Stimulated activated CD8-positive, alpha-beta memory T cell treated with anti-CD3 and anti-CD28 coated beads, Interleukin-2, amount 100 ng/mL, for 1 hour (primary cell): Measurements from ENCODE around the gene ENPP7.

Source experiments
- DNase-seq, 2 donors: peaks; one replicate each; pipeline ENCODE4 v3.0.0-alpha.2; 2020; ENCODE audit warnings: low read depth in 2 of 2

The ENPP7 gene

GRCh38 chr17:79732254-79732653 is 1.5 kb downstream of the ENPP7 start:
- no peak for DNase-seq

DNA sequence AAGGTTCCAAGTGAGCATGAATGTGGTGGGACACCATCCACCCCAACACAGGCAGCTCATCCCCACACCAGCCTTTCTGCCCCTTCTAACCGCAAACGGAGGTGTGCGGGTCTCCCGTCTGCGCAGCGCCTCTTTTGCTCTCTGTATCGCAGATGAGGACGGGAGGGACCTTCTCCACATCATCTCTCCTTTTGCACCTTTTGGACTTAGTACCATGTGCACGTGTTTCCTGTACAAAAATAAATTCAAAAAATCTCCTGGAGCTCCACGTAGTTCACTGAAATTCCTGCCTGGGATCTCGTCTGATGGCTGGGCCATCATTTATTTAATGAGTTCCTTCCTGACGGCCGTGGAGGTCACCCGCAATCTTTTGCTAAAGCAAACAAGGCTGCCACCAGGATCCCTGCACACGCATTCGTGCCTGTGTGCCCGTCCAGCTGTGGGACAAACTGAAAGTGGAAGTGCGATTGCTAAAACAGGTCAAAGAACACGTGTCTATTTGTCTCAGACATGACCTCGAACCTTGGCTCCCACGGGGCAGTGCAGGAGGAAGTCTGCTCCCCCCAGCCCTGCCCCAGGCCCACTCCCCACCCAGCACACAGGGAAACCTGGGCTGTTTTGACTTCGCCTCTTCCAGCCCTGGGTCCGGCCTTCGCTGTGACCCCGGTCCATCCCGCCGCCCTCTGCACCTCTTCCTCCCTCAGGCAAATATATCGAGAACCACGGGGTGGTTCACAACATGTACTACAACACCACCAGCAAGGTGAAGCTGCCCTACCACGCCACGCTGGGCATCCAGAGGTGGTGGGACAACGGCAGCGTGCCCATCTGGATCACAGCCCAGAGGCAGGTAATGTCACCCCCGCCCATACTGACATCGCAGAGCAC is 2.3 kb downstream of the ENPP7 start:
- DNase-seq, result no peak

DNA sequence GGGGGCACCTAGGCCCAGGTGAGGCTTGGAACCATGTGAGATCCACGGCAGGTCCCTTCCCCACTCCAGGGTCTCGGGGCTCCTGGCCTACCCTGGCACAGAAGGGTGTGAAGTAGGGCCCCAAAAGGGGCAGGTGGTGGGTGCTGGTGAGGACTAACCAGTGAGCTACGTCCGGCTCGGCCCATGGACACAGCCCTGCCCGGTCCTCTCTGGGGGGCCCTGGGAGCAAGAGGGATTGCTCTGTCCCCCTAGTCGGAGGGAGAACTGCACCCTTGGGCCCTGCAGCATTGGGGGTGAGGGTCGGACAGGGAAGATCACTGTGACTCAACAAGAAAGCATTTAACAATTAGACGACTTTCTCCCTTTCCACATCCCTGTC is 2.9 kb downstream of the ENPP7 start:
- no peak for DNase-seq

- no peak for DNase-seq
These were observed 4.4 kb downstream of the ENPP7 start for GRCh38 chr17:79735096-79735495.

DNA sequence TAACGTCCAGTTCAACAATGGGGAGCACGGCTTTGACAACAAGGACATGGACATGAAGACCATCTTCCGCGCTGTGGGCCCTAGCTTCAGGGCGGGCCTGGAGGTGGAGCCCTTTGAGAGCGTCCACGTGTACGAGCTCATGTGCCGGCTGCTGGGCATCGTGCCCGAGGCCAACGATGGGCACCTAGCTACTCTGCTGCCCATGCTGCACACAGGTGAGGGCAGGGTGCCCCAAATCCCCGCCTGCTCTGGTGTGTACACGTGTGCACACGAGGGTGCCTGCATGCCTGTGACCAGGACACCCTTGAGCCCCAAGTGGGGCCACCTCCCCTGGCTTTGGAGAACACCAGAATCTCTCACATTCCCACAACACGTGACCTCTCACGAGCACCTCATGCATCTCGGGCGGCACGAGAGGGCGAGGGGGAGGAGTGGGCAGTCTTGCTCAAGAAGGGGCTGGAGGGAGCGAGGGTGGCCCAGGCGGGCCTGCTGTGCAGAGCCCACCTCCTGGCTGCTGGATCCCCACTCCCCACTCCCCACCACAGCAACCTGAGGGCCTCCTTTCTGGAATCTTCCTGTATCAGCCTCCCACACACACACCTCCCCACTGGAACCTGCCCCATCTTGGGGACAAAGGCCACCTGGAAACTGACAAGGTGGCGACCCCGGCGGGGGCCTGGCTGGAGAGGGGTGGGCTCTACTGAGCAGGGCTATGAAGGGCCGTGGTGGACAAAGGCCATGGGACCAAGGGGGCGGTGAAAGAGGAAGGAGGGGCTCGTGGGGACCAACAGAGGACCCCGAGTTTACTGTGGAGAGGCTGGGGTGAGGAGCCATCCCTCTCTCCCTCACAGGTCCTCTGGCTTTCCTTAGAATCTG is 6.5 kb downstream of the ENPP7 start:
- no peak for DNase-seq

DNA sequence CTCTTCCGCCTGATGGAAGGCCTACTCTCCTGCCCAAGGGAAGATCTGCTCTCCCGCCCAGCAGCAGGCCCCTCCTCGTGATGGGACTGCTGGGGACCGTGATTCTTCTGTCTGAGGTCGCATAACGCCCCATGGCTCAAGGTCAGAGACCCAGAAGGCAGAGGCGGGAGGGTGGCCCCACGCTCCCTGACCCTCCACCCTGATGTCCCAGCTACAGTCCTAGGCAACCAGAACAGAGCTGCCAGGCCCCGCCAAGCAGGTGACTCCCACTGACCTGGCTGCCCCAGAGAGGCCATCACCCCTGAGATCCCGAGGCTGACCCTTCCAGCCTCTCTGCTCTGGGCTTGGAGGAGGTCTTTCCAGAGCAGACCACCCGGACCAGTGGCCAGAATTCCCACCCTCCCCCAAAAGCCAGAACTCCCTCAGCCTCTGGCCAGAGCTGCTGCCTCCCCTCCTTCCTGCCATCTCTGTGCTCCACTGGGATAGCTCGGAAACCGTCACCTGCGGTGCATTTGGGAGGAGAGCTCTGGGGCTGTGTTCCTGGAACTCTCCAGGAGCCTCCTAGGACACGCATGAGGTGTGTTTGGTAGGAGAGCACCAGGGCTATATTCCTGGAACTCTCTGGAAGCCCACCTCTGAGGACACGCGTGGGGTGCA is 7.3 kb downstream of the ENPP7 start:
- DNase-seq, result no peak

GRCh38 chr17:79738643-79739042 is 7.9 kb downstream of the ENPP7 start:
- DNase-seq, result no peak

DNA sequence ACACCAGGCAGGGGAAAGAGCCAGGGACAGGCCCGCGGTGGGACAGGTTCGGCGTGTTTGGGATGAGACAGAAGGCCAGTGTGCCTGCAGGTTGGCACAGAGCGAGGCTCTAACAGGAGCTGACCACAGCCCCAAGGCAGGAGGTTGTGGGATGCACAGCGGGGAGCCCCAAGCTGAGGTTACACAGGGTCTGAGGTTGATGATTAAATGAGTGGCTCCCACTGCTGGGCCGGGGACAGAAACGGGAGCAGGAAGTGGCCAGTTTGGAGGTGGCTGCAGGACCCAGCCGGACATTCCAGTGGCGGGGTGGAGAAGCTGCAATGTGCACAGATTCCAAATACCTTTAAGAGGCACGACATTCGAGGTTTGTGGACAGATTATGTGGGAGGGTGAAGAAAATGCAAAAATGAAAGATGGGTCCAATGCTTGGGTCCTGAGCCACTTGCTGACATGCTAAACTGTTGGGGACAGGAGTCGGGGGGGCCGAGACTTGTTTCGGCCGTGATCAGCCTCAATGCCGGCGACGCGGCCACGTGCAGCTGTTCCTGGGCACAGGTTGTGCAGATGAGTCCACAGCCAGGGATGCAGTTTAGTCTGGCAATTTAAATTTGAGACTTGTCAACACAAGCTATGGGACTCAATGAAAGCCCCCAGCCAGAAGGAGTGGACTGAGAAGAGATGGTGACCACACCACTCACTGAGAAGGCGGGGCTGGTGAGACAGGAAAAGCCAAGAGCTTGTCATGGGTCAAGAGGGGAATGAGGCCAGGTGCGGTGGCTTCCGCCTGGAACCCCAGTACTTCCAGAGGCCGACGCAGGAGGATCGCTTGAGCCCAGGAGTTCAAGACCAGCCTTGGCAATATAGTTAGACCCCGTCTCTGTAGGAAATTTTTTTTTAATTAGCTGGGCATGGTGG is 8.7 kb downstream of the ENPP7 start:
- no peak for DNase-seq

DNA sequence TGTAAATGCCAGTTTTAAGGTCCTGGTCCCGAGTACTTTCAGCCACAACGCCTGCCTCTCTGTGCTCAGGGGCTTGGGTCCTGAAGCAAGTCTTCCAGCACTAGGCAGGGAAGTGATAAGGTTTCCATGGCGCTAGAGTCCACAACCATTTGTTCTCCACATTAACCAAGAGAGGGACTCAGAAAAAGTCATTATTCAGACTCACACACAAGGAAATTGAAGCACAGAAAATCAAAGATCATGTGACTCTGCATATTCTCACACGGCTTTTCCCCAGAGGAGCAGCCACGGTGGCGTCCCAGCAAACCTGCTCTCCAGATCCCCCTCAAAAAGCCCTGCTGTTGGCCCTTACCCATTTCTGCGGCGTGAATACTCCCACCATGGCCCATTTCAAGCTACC is 9.7 kb downstream of the ENPP7 start:
- DNase-seq, result no peak

DNA sequence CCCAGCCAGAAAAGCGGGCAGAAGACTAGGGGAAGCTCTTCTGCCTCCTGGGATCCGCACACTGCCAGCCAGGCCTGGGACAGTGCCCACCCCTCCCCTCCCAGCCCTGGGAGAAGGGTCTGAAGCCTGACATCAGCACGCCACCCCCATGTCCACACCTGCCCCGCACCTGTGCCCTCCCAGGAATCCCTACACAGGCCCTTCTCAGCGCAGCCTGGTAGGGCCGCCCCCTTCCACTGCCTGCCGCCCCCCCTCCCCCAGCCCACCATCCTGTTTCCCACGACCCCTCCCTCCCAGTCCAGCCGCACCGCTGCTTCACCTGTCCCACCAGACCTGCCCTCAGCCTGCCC is 10.6 kb downstream of the ENPP7 start:
- no peak for DNase-seq

- DNase-seq, result peak; percentile 44 to 47
These were observed 11.2 kb downstream of the ENPP7 start for GRCh38 chr17:79741751-79742588.

GRCh38 chr17:79742589-79742918 is 11.8 kb downstream of the ENPP7 start:
- no peak for DNase-seq

DNA sequence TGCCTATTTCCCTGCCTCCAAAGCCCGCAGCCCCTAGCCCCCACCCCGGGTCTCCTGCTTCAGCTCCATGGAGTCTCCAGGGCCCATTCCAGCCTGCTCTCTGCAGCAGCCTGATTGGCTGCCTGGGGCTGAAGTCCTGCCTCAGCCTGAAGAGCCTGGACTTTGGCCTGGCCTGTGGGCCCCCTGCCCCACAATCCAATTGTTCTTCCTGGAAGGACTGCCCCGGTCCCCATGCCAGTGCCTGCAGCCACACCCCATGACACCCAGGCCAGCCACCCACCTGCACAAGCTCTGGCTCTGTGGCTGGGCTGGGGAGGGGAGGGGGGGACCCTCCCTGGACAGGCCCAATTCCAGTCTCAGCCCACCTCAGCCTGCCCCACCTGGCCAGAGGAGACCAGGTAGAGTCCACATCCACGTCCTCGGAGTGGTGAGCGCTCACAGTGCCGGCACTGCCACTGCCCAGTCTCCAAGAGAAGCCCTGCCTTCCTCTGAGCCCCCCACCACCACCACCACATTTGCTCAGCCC is 12.3 kb downstream of the ENPP7 start:
- DNase-seq, result no peak

- DNase-seq, result no peak
These were observed 12.9 kb downstream of the ENPP7 start for GRCh38 chr17:79743614-79744013.

GRCh38 chr17:79745641-79746105 is 14.9 kb downstream of the ENPP7 start:
- DNase-seq, result no peak

- DNase-seq, result no peak
These were observed 16.3 kb downstream of the ENPP7 start for GRCh38 chr17:79746889-79747507.

GRCh38 chr17:79747508-79748294 is 17.0 kb downstream of the ENPP7 start:
- DNase-seq, result no peak

DNA sequence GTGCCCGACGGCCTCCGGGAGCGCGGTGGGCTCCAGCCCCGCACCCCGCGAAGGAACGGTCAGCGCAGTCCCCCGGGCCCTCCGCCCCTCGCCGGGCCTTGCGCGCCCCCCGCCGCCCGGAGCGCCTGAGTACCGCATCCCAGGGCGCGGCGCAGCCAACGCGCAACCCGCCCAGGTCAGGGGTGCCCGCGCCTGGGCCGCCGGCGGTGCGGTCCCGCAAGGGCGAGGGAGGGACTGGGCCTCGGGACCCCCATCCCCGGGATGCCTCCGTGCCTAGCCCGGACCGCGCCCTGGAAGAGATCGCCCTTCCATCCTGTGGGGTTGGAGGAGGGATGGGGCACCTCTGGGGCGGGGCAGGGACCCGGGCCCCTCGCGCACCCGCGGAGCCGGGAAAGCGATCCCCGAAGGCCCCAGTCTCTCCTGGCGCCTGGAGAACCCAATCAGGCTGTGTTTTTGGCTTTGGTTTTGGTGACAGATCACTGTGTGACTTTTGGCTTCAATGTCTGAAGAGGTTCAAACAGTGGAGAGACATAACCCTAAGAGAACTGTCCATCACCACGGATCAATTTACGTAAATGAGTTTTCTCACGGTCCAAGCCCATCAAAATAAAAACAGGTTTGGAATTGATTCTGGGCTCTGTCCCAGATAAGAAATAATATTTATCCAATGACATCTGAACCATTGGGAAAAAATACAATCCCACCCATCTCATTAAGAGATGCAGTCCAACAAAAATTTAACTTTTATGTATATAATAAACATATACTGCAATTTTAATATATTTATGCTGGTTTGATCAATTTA is 17.8 kb downstream of the ENPP7 start:
- no peak for DNase-seq
